Right renal pelvis (tissue), 4 donors: Measurements from ENCODE around the gene AFDN. TPM values are rescaled to one million over a fixed set of nuclear protein-coding genes. Genes with fewer than 3 reads are reported as not detected.

ENCODE experiments used
- DNase-seq, 4 donors: peaks; one replicate each; pipeline ENCODE4 v3.0.0-alpha.2; 2013; ENCODE audit warnings: low read depth in 4 of 4, low spot score in 3 of 4, missing footprints in 1 of 4
- polyA plus RNA-seq, 4 donors: library from polyadenylated mRNA; unstranded; fragments of 120-200 nt; gene quantifications; one replicate each; pipeline ENCODE4 v1.2.1, GENCODE V29; 2013; ENCODE audit not compliant: insufficient read length in 4 of 4

The AFDN gene
- polyA plus RNA-seq, 4 donors: 162 to 199 (median 171) TPM

DNA sequence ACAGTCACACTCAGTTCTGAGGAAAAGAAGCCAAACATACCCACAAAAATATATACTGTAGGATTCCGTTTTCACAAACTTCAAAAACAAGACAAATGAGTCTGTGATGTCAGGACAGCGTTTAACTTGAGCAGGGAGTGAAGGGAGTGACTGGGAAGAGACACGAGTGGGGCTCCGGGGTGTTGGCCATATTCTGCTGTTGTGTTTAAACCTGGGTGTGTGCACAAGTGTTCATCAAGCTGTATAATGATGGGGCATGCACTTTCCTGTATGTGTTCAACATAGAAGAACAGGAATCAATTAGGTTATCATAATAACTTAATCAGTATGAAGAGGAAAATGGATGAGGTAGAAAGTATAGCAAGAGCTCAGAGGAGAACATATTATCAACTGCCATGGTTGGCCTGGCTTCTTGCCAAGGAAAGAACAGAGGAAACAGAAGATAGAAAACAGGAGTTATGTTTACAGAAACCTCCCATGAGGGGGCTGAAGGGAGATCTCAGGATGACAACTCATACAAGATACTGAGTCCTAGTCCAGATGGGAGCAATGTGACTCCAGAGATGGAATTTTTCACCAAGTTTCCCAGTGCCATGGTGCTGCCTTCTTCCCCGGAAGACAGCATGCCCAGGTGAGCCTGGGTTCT, 15.1 kb upstream of the AFDN start:
- no peak for DNase-seq

DNA sequence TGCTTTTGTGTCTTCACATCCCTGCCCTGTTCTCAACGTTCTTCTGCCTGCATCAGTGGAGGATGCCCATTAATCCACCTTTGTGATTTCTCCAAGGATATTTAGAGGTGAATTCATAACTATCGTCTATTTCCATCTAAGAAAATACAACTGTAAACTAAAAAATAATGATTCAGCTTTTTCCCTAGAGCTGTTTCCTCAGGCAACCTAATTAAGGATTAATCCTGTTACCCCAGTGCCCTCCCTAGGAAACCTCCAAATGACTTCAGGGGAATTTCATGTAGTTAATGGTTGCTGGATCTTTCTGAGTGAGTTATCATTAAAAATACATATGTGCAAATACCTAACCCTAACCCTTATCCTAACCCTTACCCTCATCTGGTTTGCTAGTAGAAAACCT, 14.6 kb upstream of the AFDN start:
- DNase-seq: no peak

DNA sequence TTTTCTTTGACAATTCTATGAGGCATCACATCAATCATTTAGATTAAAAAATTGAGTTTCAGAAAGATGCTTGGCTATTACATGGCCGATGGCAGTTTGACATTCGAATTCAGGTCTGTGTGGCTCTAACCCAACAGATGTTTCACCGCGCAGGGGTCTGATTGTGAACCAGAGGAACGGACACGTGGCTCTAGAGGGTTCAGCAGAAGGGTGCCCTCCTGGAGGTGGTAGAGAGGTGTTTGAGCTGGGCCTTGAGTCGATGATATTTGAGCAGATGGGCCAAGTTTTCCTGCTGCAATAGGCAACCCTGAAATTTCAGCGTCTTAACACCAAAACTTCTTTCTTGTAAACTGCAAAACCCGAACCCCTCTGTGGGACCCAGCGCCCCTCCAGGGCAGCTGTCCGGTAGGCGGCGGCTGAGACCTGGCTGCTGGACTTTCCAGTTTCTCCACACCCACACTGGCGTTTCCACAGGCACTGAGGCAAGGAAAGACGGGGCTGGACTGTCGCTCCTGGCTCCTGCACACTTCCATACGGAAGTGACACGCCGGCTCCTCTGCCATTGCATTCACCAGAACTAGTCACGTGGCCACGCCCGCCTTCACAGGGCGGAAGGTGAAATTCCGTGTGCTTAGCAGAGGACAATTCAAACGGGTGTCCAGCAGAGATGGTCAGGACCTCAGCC, 11.3 kb upstream of the AFDN start:
- no peak for DNase-seq

DNA sequence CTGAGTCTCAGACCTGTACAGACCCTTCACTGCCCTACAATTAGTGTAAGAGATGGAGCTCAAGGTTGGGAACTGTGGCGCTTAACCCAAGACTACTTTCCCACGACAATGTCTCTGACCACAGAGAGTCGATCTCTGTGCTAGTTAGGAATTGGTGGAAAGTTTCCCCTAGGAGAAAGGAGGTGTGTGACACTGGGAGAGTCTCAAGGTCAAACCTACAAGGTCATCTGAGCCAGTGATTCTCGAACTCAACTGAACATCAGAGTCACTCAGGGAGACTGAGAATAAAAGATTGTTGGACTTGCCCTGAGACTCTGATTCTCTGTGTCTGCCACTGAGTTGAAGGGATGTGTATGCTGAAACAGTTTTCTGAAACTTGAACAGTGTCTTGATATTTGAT, 9.7 kb upstream of the AFDN start:
- no peak for DNase-seq

DNA sequence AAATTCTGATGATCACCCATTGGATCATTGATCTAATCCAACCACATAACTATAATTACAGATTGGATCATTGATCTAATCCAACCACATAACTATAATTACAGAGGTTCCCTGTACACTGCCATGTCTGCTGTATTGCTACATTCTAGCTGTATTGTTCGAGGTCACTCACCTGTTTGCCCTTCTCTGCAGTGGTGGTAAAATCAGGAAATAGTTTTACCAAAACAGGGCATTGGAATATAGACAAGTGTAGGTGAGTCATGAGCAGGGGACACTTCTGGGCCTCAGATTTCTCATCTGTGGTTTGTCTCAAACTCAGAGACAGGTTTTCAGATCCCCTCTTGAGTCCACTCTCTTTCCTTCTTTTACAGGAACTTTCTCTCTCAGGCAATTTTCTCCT, 9.0 kb upstream of the AFDN start:
- DNase-seq: no peak

DNA sequence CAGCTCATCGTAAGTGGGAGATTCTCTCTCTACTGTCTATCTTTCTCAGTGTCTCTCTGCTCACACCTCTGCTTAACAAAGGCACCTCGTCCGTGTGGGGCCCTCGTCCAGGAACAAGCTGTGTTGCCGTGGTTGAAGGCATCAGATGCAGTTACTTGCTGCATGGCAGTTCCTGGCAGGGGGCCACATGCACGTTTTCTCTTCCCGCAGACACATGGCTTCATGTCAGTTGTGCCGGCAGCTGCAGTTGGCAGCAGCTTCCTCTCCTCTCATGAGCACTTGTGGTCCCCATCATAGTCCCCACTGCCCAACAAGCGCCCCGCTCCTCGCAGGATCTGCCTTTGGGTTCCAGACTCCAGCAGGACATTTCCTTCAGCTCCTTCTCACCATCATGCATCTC, 7.1 kb upstream of the AFDN start:
- DNase-seq: no peak

DNA sequence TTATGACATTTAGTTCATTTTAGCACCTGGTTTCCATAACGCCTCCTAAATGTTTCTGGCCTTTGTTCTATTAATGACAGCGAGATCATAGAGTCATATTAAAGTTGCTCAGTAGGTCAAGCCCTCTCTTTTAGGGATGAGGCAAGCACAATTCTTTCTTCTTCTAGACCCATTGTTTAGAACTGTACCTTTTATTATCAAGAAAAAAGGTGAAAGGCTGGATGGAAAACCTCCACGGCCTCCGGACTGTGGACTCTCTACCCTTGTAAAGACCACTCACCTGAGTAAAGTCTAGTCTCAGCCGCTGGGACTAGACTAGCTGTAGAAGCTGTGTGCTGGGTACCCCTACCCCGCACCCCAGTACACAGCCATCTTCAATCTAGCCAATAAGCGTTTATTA, 6.0 kb upstream of the AFDN start:
- DNase-seq: no peak

DNA sequence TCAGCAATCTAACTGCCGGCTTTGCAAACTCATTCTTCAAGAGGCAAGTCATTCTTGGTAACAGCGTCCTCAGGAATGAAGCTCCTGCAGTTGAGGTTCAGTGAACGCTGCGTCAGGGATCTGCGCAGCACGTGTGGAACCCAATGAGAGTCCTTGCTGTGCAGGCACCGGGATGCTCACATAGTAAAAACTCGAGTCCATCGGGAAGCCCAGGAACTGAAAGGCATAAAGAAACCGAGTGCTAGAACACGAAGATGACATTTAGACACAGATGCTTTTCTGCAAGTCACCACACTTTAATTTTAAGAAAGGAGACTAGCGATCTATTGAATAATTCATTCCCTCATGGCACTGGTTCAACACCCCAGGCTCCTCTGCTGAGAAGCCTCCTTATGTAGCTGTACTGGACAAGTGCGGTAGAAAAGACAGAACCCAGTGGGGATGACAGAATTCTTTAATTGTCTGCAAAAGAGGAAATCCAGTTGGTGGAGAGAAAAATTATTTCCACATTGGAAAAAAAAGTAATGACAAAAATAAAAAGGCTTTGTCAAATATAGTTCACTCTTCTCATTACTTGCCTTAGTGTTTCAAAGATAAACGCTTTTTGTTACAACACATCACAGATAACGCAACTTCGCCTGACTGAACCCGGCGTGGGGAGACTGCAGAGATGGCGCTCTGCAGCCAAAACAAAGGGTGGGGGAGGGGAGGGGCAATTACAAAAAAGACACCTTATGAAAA, 1.9 kb upstream of the AFDN start:
- DNase-seq: no peak

DNA sequence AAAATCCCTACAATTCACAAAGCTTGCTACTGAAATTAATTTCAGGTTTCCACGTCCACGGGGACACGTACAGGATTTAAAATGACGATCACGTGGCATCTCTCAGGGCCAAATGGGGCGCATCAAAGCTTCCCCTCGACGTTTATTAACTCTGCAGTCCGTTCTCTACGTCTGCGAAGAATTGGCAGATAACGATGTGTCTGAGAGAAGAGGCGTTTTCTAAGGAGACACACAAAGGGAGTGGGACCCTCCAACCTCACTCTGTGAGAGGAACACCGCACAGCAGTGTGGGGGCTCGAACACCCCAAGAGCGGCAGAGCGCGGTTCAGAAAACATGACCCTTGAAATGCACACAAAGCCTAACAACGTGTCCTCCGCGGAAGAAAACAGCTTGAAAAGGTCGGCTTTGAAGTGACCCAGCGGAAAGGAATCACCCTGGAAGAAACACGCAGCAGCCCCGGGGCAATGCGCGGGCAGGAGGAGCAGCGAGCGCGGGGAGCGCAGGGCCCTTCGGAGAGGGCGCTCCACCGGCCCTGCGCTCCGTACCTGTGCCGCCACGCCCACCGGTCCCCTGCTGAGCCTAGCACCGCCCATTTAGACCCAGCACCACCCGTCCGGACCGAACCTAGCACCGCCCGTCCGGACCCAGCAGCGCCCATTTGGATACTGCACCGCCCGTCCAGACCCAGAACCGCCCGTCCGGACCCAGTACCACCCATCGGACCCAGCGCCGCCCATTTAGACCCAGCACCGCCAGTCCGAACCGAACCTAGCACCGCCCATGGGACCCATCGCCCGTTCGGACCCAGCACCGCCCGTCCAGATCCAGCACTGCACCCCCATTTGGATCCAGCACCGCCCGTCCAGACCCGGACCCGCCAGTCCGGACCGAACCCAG, 1.1 kb upstream of the AFDN start:
- DNase-seq: no peak

DNA sequence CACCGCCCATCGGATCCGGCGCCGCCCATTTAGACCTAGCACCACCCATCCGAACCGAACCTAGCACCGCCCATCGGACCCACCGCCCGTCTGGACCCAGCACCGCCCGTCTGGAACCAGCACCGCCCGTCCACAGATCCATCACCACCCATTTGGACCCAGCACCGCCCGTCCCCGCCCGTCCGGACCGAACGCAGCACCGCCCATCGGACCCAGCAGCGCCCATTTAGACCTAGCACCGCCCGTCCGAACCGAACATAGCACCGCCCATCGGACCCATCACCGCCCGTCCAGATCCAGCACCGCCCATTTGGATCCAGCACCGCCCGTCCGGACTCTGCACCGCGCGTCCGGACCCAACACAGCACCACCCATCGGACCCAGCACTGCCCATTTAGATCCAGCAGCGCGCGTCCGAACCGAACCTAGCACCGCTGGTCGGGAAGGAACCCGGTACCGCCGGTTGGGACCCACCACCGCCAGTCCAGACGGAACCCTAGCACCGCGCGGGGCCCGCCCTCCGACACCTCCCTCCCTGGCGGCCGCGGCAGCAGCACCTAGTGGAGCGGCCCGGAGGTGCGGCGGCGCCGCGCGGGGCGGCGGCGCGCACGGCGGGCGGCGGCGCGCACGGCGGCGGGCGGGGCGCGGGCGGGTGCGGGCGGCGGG, 348 bp upstream of the AFDN start:
- no peak for DNase-seq

DNA sequence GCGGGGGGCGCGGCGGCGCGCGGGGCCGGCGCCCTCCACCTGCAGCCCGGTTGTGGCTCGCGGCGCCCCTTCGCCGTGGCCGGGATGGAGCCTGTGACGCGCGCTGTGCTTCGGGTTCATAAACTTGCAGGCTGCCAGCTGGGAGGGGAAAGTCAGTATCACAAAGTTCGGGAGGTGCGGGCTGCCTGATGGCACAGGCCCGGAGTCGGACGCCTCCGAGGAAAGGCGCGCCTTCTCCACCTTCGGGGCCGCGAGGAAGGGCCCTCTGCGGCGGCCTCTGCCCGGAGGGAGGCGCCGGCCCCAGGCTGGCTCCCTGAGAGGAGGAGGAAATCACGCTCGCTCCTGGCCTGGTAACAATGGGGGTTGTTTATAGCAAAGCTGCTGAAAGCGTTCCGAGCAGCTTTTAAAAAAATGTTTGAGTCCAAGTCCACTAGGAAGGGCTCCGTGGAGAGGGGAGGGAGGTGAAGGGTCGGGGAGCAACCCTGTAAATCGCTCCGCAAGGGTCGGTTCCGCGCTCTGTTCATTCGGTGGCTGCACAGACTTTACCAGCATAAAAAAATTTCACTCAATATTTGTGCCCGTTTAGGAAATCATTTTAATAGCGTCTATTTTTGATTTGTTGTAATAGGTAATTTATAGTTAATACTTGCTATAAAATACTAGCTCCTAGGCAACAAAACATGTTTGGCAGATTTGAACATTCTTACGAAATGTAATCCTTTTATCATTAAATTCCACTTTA, 1.0 kb downstream of the AFDN start:
- no peak for DNase-seq

DNA sequence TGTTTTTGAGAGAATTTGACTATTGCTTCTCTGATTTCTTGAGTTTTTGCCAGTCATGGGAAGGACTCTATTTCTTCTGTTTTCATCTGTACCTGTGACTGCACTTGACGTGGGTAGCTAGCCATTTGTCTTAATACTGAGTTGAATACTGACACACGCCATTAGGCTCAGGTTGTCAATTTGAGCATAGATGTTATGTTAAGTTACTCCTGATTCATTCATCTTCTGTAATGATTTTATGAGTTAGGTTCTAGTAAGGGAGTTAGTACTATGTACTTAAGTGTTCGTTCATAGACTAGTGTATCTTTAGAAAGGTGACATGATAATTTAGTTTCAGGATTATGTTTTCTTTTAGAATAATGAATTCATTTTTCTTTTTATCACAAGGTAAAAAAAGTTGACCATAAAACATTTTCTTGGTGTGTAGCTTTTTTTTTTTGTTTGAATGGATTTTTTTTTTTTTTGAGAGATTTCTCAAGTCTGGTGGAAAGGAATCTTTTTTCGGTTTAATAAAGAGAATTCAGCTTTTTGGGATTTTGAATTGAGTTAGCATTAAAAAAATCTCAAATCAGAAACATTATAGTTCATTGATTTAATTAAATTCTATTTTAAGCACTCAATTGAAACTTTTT, 1.7 kb downstream of the AFDN start:
- no peak for DNase-seq

DNA sequence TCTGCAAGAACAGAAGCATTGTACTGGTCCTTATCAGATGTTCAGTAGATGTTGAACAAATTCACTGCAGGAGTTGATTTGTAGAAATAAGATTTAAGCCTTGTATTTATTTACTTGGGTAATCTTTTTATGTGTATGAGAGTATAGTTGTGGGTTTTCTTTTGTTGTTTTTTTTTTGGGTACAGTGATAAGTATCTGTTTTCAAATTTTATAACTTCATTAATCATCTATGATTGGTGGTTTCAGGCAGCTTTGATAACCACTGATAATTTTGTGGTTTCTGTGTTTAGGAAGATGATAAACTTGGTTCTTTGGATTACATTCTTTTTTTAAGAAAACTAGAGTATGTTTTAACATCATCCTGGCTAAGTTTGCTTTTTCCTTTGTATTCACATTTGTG, 2.8 kb downstream of the AFDN start:
- DNase-seq: no peak

DNA sequence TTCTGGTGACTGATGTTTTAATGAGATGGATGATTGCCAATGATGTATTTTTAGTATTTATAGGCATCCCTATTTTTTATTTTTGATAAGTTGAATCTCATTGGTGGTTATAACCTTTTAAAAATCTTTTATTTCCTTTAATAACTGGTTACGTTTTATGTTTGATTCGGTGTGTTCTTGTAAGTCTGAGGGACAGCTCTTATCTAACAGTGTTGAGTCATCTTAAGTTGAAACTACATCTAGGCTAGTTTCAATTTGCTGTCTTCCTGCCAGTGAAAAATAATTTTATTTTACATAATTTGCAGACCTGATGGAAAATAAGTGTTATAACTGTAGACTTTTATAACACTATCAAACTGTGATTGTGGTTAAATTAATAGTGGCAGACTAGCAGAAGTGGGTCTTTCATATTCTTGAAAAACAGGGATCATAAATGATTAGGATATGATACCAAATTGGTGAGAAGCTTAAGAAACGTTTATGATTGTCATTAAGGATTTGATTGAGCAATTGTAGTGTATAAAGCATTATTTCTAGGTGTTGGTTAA, 4.6 kb downstream of the AFDN start:
- no peak for DNase-seq

DNA sequence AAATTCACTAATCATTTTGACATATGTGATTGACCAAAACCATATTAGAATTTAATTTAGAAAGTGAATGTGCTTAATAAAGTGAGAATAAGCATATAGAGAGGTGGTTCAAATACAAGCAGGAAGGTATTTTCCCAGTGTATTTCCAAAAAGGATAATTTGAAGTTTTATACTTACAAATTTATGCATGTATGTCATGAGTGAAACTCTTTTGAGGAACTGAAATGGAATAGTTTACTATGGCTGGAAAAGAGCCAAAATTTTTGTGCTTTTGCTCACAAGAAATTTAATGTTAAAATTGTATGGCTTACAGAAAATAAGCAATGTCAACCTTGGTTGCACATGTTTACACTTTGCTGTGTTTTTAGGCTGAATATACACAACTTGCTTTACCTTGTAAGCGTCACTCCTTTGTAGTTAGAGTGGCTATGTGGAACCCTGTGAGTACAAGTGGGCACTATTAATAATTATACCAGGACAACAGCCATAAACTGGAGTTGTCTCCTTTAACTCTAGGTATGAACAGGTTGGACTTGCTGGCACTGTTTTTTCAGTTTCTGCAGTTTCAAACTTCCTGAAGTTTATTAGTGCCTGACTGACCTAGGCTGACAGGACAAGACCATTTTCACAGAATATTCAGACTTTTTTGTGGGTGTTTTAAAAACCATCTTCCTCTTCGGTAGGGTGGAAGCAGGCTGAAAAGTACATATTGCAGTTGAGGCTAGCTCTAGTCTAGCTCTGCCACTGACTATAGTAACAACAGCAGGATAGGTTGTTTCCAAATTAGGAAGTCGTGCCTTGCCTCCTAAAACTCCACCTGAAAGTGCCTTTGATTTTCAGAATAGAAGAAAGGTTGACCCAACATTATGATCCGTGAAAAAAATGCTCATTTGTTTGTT, 6.0 kb downstream of the AFDN start:
- DNase-seq: no peak

DNA sequence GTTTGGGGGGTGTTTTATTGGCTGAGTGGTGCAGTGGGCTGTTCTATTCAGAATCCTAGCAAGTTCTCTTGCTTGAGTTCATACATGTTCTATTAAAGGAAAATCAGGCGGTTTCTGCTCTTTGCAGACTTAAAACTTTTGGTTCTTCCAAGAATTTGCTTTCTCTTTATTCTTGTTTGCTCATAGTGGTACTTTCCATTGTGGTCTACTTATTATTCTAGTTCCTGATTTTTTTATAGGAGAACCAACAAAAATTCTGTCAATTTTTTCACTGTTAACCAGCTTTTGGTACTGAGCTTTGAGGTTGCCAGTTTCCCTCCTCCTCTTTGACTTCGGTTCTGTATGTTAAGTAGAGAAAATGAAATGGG, 6.7 kb downstream of the AFDN start:
- no peak for DNase-seq

DNA sequence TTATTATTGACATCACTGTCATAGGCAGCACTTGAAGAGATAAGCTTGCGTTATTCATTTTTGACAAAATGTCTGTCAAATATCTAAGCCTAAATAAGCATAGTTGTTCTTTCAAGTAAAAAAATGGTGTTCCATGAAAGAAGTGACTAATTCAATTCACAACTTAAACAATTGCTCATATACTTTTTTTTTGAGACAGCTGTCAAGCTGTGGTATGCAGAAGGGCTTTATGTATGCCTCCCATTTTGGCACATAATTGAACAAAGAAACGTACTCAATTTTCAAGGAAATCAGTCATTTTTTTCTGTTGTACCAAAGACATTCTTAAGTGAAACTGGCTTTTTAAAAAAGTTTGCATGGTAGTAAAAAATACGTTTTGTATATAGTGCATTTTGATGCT, 8.5 kb downstream of the AFDN start:
- no peak for DNase-seq

DNA sequence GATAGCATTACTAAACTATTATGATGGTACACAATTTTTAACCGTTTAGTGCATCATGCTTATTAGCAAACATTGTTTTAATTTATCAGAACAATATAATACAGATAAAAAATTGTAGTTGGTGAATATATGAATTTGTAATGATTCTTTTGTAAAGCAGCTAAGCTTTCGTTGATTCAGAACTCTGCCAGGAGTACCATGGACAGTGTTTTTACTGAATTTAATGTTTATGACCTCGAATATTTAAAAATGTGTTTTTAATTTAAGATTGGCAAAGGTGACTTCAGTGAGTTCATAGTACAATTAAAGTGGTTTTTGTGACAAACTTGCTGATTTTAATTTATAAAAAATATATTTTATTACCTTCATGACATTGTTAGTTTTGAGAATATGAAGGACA, 10.0 kb downstream of the AFDN start:
- no peak for DNase-seq
